Retina (tissue), 1 donor: ENCODE data around the gene SUPT20H.
"Not testable (repeated sequence)": the region's sequence is repeated elsewhere in the genome, so short reads cannot be mapped to it uniquely, and the experiment has no call there.

Experiments
- DNase-seq: peaks from one replicate; pipeline ENCODE4 v3.0.0-alpha.2; 2016

The SUPT20H gene

DNA sequence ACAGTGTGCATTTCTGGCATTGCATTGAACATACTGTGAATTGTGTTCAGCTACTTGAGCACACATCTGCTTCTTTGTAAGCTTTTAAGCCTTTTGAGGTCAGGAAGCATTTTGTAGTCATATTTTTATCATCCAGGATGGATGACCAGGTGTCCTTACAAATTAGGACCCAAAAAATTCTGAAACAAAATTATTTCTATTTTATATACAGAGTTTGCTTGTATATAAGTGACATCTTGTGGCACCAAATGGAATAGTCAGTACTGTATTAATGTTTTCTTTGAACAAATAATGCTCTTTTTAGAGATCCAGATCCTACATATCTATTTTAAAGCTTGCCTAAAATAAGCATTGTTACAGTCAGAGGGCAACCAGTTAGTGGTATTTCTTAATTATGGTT lies 9.5 kb upstream of the SUPT20H start:
- DNase-seq: no peak

DNA sequence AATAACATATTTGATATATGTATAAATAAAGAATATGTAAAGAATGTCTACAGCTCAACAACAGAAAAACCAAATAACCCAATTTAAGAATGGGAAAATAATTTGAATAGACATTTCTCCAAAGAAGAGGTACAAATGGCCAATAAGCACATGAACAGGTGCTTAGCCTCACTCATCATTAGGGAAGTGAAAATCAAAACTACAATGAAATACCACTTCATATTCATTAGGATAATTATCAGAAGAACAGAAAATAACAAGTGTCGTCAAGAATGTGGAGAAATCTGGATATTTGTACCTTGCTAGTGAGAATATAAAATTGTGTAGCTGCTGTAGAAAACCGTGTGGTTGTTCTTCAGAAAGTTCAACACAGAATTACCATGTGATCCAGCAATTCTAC lies 8.4 kb upstream of the SUPT20H start:
- DNase-seq: no peak

DNA sequence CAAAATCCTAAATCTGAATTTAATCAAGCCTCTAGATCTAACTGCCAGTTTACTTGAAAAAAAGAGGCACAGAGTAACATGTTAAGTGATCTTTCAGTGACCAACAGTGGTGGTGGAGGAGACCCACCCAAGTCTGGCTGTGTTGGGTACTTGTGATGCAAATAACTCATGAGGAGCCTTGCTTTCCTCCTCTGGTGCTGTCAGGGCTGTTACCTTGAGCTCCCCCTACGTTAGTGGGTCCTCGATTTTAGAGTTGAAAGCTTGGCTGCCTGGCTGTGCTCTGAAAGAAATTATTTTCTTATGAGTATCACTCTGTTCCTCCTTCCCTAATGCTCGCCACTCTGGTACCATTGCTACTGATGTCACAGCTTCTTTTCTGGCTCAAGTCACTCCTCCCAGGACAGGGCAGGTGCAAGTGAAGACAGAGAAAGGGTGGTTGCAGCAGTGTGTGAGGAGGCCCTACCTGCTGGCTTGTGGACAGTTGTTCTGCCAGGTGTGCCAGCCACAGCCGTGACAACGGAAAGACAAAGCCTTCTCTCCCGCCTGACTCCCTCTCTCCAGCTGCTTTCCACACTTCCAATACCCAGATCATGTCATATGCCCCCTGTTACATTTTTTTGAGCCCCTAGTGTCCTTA lies 6.5 kb upstream of the SUPT20H start:
- DNase-seq: no peak

DNA sequence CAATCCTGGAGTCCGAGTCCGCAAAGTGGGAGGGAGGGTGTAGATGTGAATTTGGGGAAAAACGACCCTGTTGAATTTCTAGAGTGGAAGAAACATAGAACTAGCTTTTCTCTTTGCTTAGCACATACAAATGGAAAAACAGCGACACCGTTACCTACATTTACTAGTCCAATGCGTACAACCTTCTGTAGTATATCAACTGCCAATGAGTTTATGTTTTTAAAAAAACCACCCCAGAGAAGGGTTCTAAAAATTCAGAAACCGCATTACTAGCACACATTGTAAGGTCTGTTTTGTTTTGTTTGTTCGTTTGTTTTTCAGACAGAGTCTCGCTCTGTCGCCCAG lies 332 bp upstream of the SUPT20H start:
- no peak for DNase-seq

DNA sequence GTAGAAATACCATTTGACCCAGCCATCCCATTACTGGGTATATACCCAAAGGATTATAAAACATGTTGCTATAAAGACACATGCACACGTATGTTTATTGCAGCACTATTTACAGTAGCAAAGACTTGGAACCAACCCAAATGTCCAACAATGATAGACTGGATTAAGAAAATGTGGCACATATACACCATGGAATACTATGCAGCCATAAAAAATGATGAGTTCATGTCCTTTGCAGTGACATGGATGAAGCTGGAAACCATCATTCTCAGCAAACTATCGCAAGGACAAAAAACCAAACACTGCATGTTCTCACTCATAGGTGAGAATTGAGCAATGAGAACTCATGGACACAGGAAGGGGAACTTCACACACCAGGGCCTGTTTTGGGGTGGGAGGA lies 3.3 kb downstream of the SUPT20H start:
- not testable (repeated sequence) for DNase-seq

DNA sequence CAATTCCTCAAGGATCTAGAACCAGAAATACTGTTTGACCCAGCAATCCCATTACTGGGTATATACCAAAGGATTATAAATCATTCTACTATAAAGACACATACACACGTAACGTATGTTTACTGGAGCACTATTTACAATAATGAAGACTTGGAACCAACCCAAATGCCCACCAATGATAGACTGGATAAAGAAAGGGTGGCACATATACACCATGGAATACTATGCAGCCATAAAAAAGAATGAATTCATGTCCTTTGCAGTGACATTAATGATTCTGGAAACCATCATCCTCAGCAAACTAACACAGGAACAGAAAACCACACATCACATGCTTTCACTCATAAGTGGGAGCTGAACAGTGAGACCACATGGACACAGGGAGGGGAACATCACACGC lies 6.4 kb downstream of the SUPT20H start:
- DNase-seq: not testable (repeated sequence)

DNA sequence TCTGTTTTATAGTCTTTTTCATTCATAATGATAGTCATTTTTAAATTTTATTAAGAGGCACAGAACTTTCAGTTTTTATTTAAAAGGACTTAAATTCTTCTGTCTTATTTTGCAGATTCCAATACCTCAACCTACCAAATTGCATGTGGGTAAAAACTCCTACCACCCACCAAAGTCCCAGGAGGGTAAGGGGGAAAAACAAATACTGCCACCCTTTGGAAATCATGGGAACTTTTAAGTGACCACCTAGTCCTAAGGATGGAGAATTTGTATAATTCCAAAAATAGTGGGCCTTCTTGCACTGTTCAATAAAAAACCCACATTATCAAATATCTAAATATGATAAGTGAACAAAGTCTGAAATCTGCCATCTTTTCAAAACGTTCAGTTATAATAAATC lies 9.7 kb downstream of the SUPT20H start:
- DNase-seq: no peak

DNA sequence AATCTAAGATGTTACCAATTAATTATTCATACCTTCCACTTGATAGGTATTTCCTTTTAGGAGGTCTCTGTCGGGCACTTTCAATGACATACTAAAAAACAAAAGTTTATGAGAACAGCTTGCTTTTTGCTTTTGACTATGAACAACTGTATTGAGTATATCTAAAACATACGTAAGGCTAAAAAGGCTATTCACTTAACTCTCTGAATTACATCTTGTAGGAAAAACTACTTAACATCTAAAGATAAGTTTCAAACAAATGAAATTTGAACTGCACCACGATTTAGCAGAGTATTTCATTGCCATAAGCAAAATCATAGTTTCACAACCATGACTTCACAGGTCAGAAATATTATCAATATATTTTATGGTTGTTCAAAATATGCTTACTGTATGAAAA lies 11.6 kb downstream of the SUPT20H start:
- no peak for DNase-seq

DNA sequence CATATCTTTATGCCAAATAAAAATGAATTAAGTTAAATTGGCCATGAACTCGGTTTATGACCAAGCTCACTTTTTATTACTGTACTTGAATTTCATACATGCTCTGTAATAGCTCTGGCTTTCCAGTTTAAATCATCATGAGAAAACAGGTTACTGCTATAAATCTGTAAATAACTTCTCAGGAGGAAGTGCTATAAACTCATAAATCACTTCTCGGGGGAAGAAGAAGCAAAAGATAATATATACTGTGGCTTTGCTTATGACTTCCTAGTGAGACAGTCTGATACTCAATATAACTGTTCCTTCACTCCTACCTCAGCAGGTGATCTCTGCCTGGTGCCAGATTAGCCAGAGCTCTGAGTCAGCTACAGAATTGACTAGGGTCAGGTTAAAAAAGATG lies 12.5 kb downstream of the SUPT20H start:
- no peak for DNase-seq

DNA sequence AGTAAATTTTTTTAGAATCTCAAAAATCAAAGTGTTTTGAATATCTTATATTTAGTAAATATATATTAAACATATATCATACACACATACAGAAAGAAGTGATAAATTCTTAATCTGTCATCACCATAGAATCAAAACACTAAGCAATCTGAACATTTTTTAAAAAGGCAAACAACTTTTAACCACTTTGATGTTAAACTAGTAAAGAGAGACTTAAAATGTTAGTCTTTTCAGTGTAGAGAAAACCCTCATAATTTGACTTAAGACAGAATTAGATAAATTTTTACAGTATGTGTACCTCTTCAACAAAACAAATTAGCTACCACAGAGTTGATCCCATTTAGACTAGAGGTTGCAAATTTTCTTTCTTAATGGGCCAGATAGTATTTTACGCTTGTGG lies 13.4 kb downstream of the SUPT20H start:
- DNase-seq: no peak

DNA sequence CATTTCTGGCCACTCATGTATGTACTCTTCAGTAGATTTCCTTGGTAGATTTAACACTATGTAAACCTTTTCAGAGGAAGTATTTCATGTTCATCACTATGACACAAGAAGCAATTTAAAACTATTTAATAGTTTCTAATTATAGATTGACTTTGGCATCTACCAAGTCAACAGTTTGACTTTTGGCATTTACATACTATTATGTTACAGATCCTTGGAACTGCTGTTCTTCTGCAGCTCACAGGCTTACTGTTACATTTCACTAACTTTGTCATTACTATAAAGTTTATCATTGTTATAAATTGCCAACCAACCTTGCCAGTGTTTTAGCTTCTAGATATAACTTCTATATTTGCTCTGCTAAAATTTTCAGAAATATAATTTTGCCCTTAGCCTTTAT lies 18.7 kb downstream of the SUPT20H start:
- no peak for DNase-seq

DNA sequence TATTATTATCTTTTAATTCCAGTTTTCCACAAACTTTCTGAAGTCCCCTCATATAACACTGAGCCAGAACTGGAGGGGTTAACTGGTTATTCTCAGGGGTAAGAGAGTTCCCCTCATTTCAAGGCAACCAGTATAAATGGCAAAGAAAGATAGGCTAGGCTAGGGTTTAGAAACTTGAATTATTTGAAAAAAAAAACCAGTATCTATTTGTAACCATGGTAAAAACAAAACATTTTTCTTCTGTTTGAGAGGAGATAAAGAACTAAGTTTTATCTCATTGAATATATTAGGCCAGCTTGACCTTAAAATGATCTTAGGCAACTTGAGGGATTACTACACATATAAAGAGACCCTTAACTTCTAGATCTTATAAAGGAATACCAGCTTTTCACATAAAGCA lies 19.6 kb downstream of the SUPT20H start:
- no peak for DNase-seq

DNA sequence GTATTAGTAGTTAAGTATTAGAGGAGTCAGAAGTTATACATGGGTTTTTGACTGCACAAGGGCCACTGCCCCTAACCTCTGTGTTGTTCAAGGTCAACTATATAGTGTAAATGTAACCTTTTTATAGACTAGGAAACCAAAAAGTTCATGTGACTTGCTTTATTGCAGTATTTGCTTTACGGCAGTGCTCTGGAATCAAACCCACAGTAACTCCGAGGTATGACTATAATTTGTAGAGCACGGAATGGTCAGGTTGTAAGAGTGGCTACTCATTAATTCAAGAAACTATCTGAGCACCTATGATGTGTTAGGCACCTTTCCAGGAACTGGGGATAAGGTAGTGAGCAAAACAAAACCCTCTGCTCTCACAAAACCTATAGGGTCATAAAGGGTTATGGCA lies 22.2 kb downstream of the SUPT20H start:
- no peak for DNase-seq

DNA sequence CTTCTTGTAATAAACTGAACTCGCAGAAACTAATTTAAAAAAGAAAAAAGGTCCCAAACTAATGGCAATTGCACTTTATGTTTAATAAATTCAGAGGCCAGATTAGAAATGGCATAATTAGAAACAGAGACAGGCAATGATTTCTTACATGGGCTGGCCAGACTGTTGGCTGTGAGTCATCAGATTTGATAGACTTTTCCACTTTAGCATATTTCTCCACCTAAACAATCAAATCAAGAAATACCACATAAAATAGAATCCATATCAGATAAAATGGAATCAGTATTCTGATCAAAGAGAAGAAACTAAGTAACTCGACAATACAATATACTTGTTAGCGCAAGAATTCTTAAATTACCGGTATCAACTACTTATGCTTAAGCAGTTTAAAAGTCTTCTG lies 29.9 kb downstream of the SUPT20H start:
- DNase-seq: no peak

DNA sequence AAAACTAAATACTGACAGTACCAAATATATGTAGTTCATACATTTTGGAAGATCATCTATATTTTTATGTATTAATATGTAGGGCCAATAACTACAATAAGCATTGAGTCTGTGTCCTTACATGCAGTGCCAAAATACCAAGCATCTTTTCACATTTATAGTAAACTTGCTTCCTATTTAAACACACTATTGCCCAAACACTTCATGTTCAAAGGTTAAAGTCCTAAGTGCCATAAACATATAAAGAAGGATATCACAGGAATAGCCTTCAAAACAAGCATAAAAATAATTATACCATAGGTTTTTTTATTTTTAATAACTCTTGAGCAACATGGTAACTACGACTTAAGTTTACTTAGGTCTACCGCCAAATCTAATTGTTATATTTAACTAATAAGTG lies 31.8 kb downstream of the SUPT20H start:
- no peak for DNase-seq

DNA sequence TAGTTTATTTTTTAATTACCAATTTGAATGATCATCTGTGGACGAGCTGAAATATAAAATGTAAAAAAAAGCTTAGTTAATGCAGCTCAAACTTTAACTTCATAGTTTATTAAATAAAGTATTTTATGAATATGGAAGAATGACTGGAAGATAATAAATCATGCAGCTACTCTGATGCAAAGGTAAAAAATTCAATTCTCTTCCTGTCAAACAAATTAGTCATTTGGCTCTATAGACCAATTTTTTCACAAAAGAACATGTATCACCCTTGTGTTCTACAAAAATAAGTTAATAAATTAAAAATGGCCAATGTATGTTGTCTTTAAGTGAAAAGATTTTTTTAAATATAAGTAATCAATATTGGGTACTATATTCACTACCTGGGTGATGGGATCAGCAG lies 32.7 kb downstream of the SUPT20H start:
- DNase-seq: no peak

DNA sequence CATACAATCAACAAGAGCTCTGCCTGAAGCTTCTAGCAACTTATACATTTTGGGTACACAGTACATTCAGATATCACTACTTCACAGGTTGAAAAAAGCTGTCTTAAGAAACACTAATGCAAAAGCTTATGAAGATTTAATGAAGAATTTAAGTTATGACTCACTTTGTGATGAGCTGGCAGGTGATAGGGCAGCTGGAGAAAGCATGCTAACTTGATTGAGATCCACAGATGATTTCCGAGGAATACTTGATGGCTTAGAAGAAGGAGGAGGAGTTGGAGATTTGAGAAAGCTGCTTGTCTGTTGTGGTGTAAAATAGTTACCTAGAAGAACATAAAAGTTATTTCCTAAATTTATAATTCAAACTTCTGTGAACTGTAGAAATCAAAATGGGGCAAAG lies 35.6 kb downstream of the SUPT20H start:
- no peak for DNase-seq

DNA sequence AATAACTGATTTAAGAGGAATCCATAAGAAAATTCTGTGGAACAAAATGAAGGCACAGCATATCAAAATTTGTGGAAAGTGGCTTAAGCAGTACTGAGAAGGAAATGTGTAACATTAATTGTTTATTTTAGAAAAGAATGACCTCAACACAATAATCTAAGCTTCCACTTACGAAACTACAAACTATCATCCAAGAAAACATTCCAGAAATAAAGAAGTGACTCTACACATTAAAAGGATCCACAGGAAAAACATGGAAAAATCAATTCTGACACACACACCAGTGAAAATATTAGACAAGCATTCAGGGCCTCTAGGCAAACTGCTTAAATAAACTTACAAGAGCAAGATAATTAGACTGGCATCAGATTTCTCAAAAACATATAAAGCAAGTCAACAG lies 44.9 kb downstream of the SUPT20H start:
- no peak for DNase-seq

DNA sequence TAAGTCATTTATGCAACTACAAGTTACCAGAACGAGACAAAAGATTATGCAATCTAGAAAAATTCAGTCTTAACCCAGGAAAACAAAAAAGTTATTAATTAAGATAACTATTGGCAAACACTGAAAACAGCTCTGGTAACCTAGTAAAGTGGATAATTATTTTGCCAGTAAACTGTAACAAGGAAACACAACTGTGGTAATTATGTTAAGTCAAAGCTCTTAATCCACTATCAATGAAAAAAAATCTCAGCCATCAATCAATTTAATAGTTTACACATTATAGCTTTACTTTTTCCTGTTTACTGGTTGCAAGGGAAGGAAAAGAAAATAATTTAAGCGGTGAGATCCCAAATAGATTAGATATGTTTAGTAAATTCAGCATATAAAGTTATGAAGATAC lies 47.7 kb downstream of the SUPT20H start:
- DNase-seq: no peak

DNA sequence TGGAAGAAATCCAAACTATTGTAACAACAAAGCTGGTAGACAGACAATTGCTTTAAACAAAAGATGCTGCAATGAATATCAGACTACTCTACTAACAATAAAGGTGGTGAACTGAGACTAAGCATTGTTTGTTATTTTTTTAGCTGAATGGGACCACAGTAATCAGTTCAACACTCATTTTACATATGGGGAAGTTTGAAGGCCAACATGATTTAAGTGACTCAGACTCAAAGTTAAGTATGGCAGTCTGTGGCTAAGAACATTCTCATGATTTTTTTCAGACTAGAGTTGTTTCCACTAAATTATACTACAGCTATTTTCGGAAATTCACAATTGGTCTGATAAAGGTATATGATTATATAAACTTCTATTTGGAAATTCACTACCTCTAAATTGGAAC lies 48.5 kb downstream of the SUPT20H start:
- DNase-seq: no peak

DNA sequence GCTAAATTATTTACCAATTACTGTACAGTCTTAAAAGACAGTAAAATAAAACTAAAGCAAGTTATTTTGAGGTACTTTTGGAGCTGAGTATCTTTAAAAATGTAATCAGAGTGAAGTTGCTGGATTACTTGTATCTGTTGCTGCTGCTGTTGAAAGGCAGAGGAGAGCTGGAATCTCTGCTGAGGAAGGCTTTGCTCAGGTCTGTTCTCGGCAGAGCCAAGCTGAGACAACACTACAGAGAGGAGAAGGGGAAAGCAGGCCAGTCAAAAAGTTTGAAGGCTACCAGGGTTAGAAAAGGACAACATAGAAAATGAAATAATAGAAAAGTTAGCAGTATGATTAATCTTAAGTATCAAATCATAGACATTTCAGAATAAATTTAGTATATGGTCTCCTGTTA lies 49.1 kb downstream of the SUPT20H start:
- DNase-seq: no peak

DNA sequence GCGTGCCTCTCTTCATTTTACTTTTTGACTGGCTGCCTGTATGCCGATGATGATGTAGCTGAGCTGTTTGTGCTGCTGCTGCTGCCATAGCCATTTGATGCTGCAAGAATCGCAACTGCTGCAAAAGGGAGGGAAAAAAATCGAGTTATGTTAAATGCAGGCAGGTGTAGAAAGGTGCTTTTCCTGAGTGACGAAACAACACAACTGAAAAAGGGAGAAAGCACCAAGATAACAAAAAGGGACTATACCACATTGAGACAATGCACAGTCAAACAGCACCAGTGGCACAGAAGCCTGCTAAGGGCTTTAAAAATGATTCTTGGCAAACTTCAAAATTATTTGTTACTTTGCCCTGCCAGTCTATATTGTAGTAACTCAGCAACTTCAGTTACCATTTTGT lies 49.8 kb downstream of the SUPT20H start:
- DNase-seq: no peak

DNA sequence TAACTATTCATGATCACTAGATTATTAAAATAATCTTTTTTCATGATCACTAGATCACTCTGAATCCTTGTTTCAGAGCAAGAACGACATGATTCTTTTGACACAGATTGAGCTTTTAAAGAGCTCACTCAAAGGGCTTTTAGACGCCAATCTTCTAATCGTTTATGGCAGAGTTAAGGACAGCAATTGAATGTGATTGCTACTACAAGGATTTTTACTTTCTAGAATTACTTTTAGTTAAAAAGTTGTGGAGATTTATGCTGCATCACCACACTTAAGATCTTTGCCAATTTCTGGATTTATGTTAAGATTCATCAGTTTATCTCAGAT lies 57.6 kb downstream of the SUPT20H start:
- no peak for DNase-seq

DNA sequence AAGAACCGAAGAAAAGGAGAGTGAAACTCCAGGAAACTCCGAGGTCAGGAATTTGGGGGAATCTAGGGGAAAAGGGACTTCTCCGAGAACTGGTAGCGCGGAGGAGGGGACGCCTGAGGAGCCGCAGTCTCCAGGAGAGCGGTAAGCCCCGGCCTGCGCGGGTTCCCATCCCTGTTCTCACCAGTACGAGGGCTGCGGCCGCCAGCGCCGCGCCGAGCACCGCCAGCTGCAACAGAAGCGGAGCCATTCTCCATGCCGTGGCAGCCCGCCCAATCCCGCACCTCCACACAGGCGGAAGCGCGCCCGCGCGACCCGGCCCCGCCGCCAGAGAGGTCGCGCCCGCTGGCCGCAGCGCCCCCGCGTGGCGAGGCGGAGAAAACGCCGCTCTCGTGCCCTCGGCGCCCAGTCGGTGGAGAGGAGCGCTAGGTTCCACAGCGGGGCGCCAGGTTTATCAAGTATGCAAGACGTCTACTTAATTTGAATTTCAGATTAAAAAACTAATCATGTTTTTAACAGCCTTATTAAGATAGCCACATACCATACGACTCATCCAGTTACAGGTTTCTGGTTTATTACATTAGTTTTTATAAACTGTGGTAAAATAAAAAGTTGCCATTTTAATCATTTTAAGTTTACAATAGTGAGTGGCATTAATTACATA lies 60.3 kb downstream of the SUPT20H start, which contains the start of gene ALG5:
Gene ALG5 (minus strand): TSS at position 287 of the 661 bp plus-strand sequence. CDS start 40 bp downstream, at position 247.
- DNase-seq: peak; percentile 96

DNA sequence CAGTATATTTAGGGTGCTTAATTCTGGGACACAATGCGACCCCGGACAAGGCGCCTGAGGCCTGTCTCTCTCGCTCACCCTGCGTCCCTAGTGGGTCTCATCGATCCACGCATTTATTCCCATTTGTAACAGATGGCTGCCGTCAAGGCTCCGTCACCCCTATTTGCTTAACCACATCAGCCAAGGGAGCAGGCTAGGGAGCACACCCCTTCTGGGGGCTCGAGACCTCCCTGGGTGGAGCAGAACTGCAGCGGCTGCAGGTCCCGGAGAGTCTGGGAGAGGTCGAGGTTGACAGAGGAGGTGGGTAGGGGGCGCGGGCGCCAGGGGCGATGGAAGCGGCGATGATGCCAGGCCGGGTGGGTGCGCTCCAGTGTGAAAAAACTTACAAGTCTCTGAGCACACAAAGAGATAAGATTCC lies 60.9 kb downstream of the SUPT20H start:
- no peak for DNase-seq
